ENCODE results near the gene ABLIM2.

- TF ChIP-seq EZH2 (IDR thresholded peaks at IDR 0.05; ENCODE audit: borderline replicate concordance, insufficient read depth, low read length, poor library complexity, severe bottlenecking) (no peak), EP300 (conservative IDR thresholded peaks at IDR 0.05; ENCODE audit: poor library complexity, severe bottlenecking) (no peak), CTCF (IDR thresholded peaks at IDR 0.05; ENCODE audit: poor library complexity, severe bottlenecking) (no peak), REST (IDR thresholded peaks at IDR 0.05; ENCODE audit: borderline replicate concordance) (no peak), POLR2AphosphoS5 (IDR thresholded peaks at IDR 0.05) (no peak), RAD21 (conservative IDR thresholded peaks at IDR 0.05) (no peak), TAF1 (IDR thresholded peaks at IDR 0.05; ENCODE audit: low read depth) (no peak), SMC3 (conservative IDR thresholded peaks at IDR 0.05; ENCODE audit: poor library complexity) (no peak), MXI1 (conservative IDR thresholded peaks at IDR 0.05; ENCODE audit: poor library complexity, severe bottlenecking) (no peak)
These were observed 26.7 kb upstream of the ABLIM2 start for GRCh38 chr4:8185295-8185694.

Data from neural cell (in vitro differentiated cells).